Measurements from ENCODE around the gene LAMA5. TPM values are rescaled to one million over a fixed set of nuclear protein-coding genes. Genes with fewer than 3 reads are reported as not detected.
A peak's percentile ranks its signal among the peaks of the same experiment; 100 is the strongest.
"Not testable (repeated sequence)": the region's sequence is repeated elsewhere in the genome, so short reads cannot be mapped to it uniquely, and the experiment has no call there.

LAMA5 gene
- total RNA-seq, 1 experiment from 2014 or later, result 63.3 TPM

GRCh38 chr20:62374331-62375152, 7.4 kb upstream of the LAMA5 start:
- in situ Hi-C loops (cut with HindIII; ENCODE audit: low pct_unique_long_range_greater_than_20kb, low sequenced_read_pairs), result no loop called here

GRCh38 chr20:62373631-62374179, 6.6 kb upstream of the LAMA5 start:
- in situ Hi-C loops (cut with HindIII; ENCODE audit: low pct_unique_long_range_greater_than_20kb, low sequenced_read_pairs); DNase-seq (ENCODE audit: low read depth): not testable (repeated sequence)

More at GRCh38 chr20:62374331-62375152, 7.4 kb upstream of the LAMA5 start:
- no peak for DNase-seq (ENCODE audit: low read depth)

GRCh38 chr20:62372042-62372993, 5.2 kb upstream of the LAMA5 start:
- in situ Hi-C loops (cut with HindIII; ENCODE audit: low pct_unique_long_range_greater_than_20kb, low sequenced_read_pairs), result no loop called here
- DNase-seq (ENCODE audit: low read depth), result no peak

- in situ Hi-C loops (cut with HindIII; ENCODE audit: low pct_unique_long_range_greater_than_20kb, low sequenced_read_pairs), result no loop called here
- DNase-seq (ENCODE audit: low read depth), result no peak
Observed at GRCh38 chr20:62371588-62372041, 4.5 kb upstream of the LAMA5 start.

GRCh38 chr20:62370807-62371587, 3.9 kb upstream of the LAMA5 start:
- in situ Hi-C loops (cut with HindIII; ENCODE audit: low pct_unique_long_range_greater_than_20kb, low sequenced_read_pairs), result no loop called here
- no peak for DNase-seq (ENCODE audit: low read depth)

GRCh38 chr20:62370115-62370806, 3.1 kb upstream of the LAMA5 start:
- in situ Hi-C loops (cut with HindIII; ENCODE audit: low pct_unique_long_range_greater_than_20kb, low sequenced_read_pairs), result no loop called here
- DNase-seq (ENCODE audit: low read depth), result peak; percentile 72

GRCh38 chr20:62369815-62370114, 2.7 kb upstream of the LAMA5 start:
- in situ Hi-C loops (cut with HindIII; ENCODE audit: low pct_unique_long_range_greater_than_20kb, low sequenced_read_pairs), result no loop called here
- no peak for DNase-seq (ENCODE audit: low read depth)

- DNase-seq (ENCODE audit: low read depth), result peak; percentile 63
- in situ Hi-C loops (cut with HindIII; ENCODE audit: low pct_unique_long_range_greater_than_20kb, low sequenced_read_pairs), result no loop called here
Observed at GRCh38 chr20:62368976-62369814, 2.1 kb upstream of the LAMA5 start.

GRCh38 chr20:62368392-62368975, 1.4 kb upstream of the LAMA5 start:
- in situ Hi-C loops (cut with HindIII; ENCODE audit: low pct_unique_long_range_greater_than_20kb, low sequenced_read_pairs), result no loop called here
- peak; percentile 54 for DNase-seq (ENCODE audit: low read depth)

GRCh38 chr20:62367633-62368391, 700 bp upstream of the LAMA5 start:
- peak; percentile 28 for DNase-seq (ENCODE audit: low read depth)
- in situ Hi-C loops (cut with HindIII; ENCODE audit: low pct_unique_long_range_greater_than_20kb, low sequenced_read_pairs), result no loop called here

GRCh38 chr20:62366370-62367135, 559 bp downstream of the LAMA5 start:
- DNase-seq (ENCODE audit: low read depth), result peak; percentile 46

GRCh38 chr20:62365814-62366369, 1.2 kb downstream of the LAMA5 start:
- peak; percentile 76 for DNase-seq (ENCODE audit: low read depth)
- in situ Hi-C loops (cut with HindIII; ENCODE audit: low pct_unique_long_range_greater_than_20kb, low sequenced_read_pairs), result no loop called here

More at GRCh38 chr20:62366370-62367135, 559 bp downstream of the LAMA5 start:
- in situ Hi-C loops (cut with HindIII; ENCODE audit: low pct_unique_long_range_greater_than_20kb, low sequenced_read_pairs), result no loop called here

GRCh38 chr20:62364911-62365736, 2.0 kb downstream of the LAMA5 start:
- in situ Hi-C loops (cut with HindIII; ENCODE audit: low pct_unique_long_range_greater_than_20kb, low sequenced_read_pairs), result no loop called here
- DNase-seq (ENCODE audit: low read depth), result peak; percentile 40

Measured in Caki2 (cell line).